IMR-90 (cell line): ENCODE data around the gene TAS2R1.

Experiments
- BHLHE40 ChIP-seq: fragments of 150-350 bp; IDR thresholded peaks from 2 replicates; pipeline ENCODE4 v1.6.1; 2016; ENCODE audit warnings: mild to moderate bottlenecking, low read depth, low read length
- CTCF ChIP-seq: conservative IDR thresholded peaks from 2 replicates; pipeline ENCODE4 v1.5.1; 2012; ENCODE audit warnings: mild to moderate bottlenecking, low read depth, low read length, improper control_type of control experiment
- MAFK ChIP-seq: IDR thresholded peaks from 2 replicates; pipeline ENCODE4 v1.6.1; 2012; ENCODE audit warnings: low read depth, low read length, improper control_type of control experiment
- POLR2A ChIP-seq: IDR thresholded peaks from 2 replicates; pipeline ENCODE4 v1.6.1; 2012; ENCODE audit warnings: mild to moderate bottlenecking, low read depth, low read length
- RAD21 ChIP-seq: IDR thresholded peaks from 2 replicates; pipeline ENCODE4 v1.6.1; 2012; ENCODE audit warnings: low read length, improper control_type of control experiment
- RCOR1 ChIP-seq: IDR thresholded peaks from 2 replicates; pipeline ENCODE4 v1.6.1; 2012; ENCODE audit warnings: mild to moderate bottlenecking, low read length, improper control_type of control experiment; ENCODE audit not compliant: insufficient replicate concordance
- RFX5 ChIP-seq: IDR thresholded peaks from 2 replicates; pipeline ENCODE4 v1.8.0; 2012; ENCODE audit warnings: low read depth, mild to moderate bottlenecking, low read length, moderate library complexity
- SMC3 ChIP-seq: fragments of 150-350 bp; IDR thresholded peaks from 2 replicates; pipeline ENCODE4 v1.6.1; 2016; ENCODE audit warnings: low read depth, mild to moderate bottlenecking, antibody characterized with exemption, low read length, moderate library complexity
- USF2 ChIP-seq: fragments of 150-350 bp; IDR thresholded peaks from 2 replicates; pipeline ENCODE4 v1.6.1; 2017; ENCODE audit warnings: mild to moderate bottlenecking, antibody characterized with exemption, low read length, low read depth
- TF ChIP-seq, protein P1 (sequence below): fragments of 150-350 bp; IDR thresholded peaks from 2 replicates; pipeline ENCODE4 v1.6.1; 2016; ENCODE audit warnings: low read depth, mild to moderate bottlenecking, low read length, moderate library complexity, borderline replicate concordance

- TF ChIP-seq SMC3 (no peak), CTCF (no peak), RFX5 (no peak), USF2 (no peak), POLR2A (no peak), RAD21 (no peak), BHLHE40 (no peak), RCOR1 (no peak), MAFK (no peak)
- TF ChIP-seq, protein P1, sequence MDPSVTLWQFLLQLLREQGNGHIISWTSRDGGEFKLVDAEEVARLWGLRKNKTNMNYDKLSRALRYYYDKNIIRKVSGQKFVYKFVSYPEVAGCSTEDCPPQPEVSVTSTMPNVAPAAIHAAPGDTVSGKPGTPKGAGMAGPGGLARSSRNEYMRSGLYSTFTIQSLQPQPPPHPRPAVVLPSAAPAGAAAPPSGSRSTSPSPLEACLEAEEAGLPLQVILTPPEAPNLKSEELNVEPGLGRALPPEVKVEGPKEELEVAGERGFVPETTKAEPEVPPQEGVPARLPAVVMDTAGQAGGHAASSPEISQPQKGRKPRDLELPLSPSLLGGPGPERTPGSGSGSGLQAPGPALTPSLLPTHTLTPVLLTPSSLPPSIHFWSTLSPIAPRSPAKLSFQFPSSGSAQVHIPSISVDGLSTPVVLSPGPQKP = no peak
Measured at GRCh38 chr5:9632495-9632894, 2.3 kb upstream of the TAS2R1 start.
